ENCODE data around the gene RTKN2.

Gene RTKN2

DNA sequence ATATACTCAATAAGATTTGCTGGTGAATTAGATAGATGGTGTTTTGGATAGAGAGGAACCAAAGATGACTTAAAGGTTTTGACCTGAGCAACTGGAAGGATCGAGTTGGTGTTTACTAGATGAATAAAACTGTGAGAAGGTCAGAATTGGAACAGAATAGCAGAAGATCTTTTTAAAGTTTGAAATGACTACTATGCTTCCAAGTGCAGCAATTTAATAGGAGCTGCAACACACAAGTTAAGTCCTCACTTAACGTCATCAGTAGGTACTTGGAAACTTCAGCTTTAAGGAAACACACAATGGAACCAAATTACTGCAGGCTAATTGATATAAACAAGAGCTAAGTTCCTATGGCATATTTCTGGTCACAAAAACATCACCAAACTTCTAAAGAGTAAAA lies 86.5 kb downstream of the RTKN2 start:
- no peaks in the 10 kb centered on the region for H3K79me2 ChIP-seq (ENCODE audit: low read length)

DNA sequence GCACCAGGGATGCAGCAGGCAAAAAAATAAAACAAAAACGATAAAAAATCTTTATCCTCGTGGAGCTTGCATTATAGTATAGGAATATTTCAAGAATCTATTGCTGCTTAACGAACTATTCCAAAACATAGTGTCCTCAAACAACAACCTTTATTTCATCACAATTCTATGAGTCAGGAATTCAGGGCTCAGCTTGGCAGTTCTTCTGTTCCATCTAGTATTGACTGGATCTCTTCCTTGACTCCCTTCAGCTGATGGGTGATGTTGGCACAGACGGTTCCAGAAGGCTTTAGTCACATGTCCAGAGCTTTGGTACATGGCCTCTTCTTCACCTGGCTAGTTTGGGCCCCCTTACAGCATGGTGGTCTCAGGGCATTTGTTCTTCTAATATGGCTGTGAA lies 88.0 kb downstream of the RTKN2 start:
- H3F3A ChIP-seq (ENCODE audit: insufficient read depth, low read length), result peaks cover 15% of the 10 kb centered on the region
- no peak overlapping the region for H3K4me3 ChIP-seq (ENCODE audit: low read length)
- H3K4me2 ChIP-seq (ENCODE audit: low read depth, low read length), result no peak overlapping the region
- H3K36me3 ChIP-seq (replicated peaks; ENCODE audit: insufficient read depth, low read length), result no peaks in the 10 kb centered on the region
- H4K20me1 ChIP-seq (ENCODE audit: insufficient read depth, low read length), result no peaks in the 10 kb centered on the region
- H2AFZ ChIP-seq (ENCODE audit: low read length), result no peak overlapping the region
- H3K9me2 ChIP-seq (replicated peaks; ENCODE audit: insufficient read depth, low read length), result no peaks in the 10 kb centered on the region
- no peak overlapping the region for H3K9ac ChIP-seq (ENCODE audit: low read length)
- H3K27ac ChIP-seq (ENCODE audit: low read length), result no peak overlapping the region
- no peaks in the 10 kb centered on the region for H3K27me3 ChIP-seq (replicated peaks; ENCODE audit: insufficient read depth, low read length)
- H3K79me2 ChIP-seq (ENCODE audit: low read length), result no peaks in the 10 kb centered on the region
- no peak for DNase-seq
- TF ChIP-seq EZH2 (optimal IDR thresholded peaks at IDR 0.05; ENCODE audit: low read depth, low read length), result no peak
- TF ChIP-seq EZH2phosphoT487 (IDR thresholded peaks at IDR 0.05; ENCODE audit: low read length), result no peak
- TF ChIP-seq, protein P1, sequence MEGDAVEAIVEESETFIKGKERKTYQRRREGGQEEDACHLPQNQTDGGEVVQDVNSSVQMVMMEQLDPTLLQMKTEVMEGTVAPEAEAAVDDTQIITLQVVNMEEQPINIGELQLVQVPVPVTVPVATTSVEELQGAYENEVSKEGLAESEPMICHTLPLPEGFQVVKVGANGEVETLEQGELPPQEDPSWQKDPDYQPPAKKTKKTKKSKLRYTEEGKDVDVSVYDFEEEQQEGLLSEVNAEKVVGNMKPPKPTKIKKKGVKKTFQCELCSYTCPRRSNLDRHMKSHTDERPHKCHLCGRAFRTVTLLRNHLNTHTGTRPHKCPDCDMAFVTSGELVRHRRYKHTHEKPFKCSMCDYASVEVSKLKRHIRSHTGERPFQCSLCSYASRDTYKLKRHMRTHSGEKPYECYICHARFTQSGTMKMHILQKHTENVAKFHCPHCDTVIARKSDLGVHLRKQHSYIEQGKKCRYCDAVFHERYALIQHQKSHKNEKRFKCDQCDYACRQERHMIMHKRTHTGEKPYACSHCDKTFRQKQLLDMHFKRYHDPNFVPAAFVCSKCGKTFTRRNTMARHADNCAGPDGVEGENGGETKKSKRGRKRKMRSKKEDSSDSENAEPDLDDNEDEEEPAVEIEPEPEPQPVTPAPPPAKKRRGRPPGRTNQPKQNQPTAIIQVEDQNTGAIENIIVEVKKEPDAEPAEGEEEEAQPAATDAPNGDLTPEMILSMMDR (IDR thresholded peaks at IDR 0.05; ENCODE audit: low read length), result no peak
- H3K4me1 ChIP-seq (ENCODE audit: low read length), result peaks cover 23% of the 10 kb centered on the region
- H3K9me3 ChIP-seq (replicated peaks; ENCODE audit: insufficient read depth, low read length), result no peaks in the 10 kb centered on the region

More for the DNA sequence above, 86.5 kb downstream of the RTKN2 start:
- Histone ChIP-seq H3K27ac (ENCODE audit: low read length) (no peak overlapping the region), H3K9me3 (replicated peaks; ENCODE audit: insufficient read depth, low read length) (no peaks in the 10 kb centered on the region), H3F3A (ENCODE audit: insufficient read depth, low read length) (peaks cover 15% of the 10 kb centered on the region), H3K4me2 (ENCODE audit: low read depth, low read length) (no peak overlapping the region), H3K4me1 (ENCODE audit: low read length) (peaks cover 23% of the 10 kb centered on the region), H3K9me2 (replicated peaks; ENCODE audit: insufficient read depth, low read length) (no peaks in the 10 kb centered on the region), H3K27me3 (replicated peaks; ENCODE audit: insufficient read depth, low read length) (no peaks in the 10 kb centered on the region), H3K36me3 (replicated peaks; ENCODE audit: insufficient read depth, low read length) (no peaks in the 10 kb centered on the region), H3K9ac (ENCODE audit: low read length) (no peak overlapping the region), H3K4me3 (ENCODE audit: low read length) (no peak overlapping the region), H2AFZ (ENCODE audit: low read length) (no peak overlapping the region), H4K20me1 (ENCODE audit: insufficient read depth, low read length) (no peaks in the 10 kb centered on the region)
- no peak for DNase-seq
- no peak for TF ChIP-seq EZH2phosphoT487 (IDR thresholded peaks at IDR 0.05; ENCODE audit: low read length)
- TF ChIP-seq EZH2 (optimal IDR thresholded peaks at IDR 0.05; ENCODE audit: low read depth, low read length), result no peak
- TF ChIP-seq, protein P1 (IDR thresholded peaks at IDR 0.05; ENCODE audit: low read length), result no peak

DNA sequence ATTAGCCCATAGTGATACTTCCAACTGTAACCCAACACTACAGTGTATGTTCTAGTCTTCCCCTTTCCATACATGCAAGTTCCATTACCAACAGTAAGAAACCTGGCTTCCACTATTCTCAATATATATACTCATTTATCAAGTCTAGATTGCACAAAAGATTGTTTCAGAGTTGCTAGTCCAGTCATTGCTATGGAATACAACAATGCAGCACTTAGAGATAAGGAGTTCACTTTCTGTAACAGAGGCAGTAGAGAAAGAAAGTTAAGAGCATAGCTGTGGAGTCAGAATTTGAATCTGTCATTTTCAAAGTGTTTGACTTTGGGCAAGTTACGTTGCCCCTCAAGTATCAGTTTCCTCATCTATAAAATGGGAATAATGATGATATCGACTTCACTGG lies 90.1 kb downstream of the RTKN2 start:
- TF ChIP-seq, protein P1 (IDR thresholded peaks at IDR 0.05; ENCODE audit: low read length), result no peak
- TF ChIP-seq EZH2phosphoT487 (IDR thresholded peaks at IDR 0.05; ENCODE audit: low read length), result no peak
- TF ChIP-seq EZH2 (optimal IDR thresholded peaks at IDR 0.05; ENCODE audit: low read depth, low read length), result no peak
- DNase-seq, result no peak
- Histone ChIP-seq H3K36me3 (replicated peaks; ENCODE audit: insufficient read depth, low read length) (no peaks in the 10 kb centered on the region), H3F3A (ENCODE audit: insufficient read depth, low read length) (peaks cover 5% of the 10 kb centered on the region), H2AFZ (ENCODE audit: low read length) (no peak overlapping the region), H3K4me1 (ENCODE audit: low read length) (0 out of 2 replicates have a peak, but pooled peaks cover 8% of the 10 kb centered on the region), H3K9me3 (replicated peaks; ENCODE audit: insufficient read depth, low read length) (no peaks in the 10 kb centered on the region), H3K9me2 (replicated peaks; ENCODE audit: insufficient read depth, low read length) (no peaks in the 10 kb centered on the region), H3K27me3 (replicated peaks; ENCODE audit: insufficient read depth, low read length) (no peaks in the 10 kb centered on the region), H3K79me2 (ENCODE audit: low read length) (no peaks in the 10 kb centered on the region), H3K27ac (ENCODE audit: low read length) (no peak overlapping the region), H3K4me3 (ENCODE audit: low read length) (no peak overlapping the region), H3K4me2 (ENCODE audit: low read depth, low read length) (no peak overlapping the region), H4K20me1 (ENCODE audit: insufficient read depth, low read length) (no peaks in the 10 kb centered on the region), H3K9ac (ENCODE audit: low read length) (no peak overlapping the region)

Measured in MM.1S (cell line).